ENCODE results near the gene NTM. TPM values are rescaled to one million over a fixed set of nuclear protein-coding genes. Genes with fewer than 3 reads are reported as not detected.

The NTM gene
- polyA plus RNA-seq, 1 donor from 2014 or later, result 39.4 TPM

GRCh38 chr11:131483453-131483852 is 113.0 kb downstream of the NTM start:
- H3F3A ChIP-seq (ENCODE audit: insufficient read depth, low read length, poor library complexity, severe bottlenecking), result no peaks in the 10 kb centered on the region
- TF ChIP-seq SMC3 (conservative IDR thresholded peaks at IDR 0.05; ENCODE audit: poor library complexity), result no peak
- TF ChIP-seq EP300 (conservative IDR thresholded peaks at IDR 0.05; ENCODE audit: poor library complexity, severe bottlenecking), result no peak
- TF ChIP-seq, protein P1, sequence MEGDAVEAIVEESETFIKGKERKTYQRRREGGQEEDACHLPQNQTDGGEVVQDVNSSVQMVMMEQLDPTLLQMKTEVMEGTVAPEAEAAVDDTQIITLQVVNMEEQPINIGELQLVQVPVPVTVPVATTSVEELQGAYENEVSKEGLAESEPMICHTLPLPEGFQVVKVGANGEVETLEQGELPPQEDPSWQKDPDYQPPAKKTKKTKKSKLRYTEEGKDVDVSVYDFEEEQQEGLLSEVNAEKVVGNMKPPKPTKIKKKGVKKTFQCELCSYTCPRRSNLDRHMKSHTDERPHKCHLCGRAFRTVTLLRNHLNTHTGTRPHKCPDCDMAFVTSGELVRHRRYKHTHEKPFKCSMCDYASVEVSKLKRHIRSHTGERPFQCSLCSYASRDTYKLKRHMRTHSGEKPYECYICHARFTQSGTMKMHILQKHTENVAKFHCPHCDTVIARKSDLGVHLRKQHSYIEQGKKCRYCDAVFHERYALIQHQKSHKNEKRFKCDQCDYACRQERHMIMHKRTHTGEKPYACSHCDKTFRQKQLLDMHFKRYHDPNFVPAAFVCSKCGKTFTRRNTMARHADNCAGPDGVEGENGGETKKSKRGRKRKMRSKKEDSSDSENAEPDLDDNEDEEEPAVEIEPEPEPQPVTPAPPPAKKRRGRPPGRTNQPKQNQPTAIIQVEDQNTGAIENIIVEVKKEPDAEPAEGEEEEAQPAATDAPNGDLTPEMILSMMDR (IDR thresholded peaks at IDR 0.05; ENCODE audit: poor library complexity, severe bottlenecking), result no peak
- no peak for TF ChIP-seq MXI1 (conservative IDR thresholded peaks at IDR 0.05; ENCODE audit: poor library complexity, severe bottlenecking)
- no peaks in the 10 kb centered on the region for H3K9me2 ChIP-seq (ENCODE audit: insufficient read depth, low read length)
- no peak overlapping the region for H3K4me2 ChIP-seq (ENCODE audit: low read length)
- H3K27me3 ChIP-seq (ENCODE audit: insufficient read depth, low read depth, low read length), result no peaks in the 10 kb centered on the region
- H3K36me3 ChIP-seq (ENCODE audit: insufficient read depth, low read length), result no peaks in the 10 kb centered on the region
- H3K27ac ChIP-seq (ENCODE audit: low read length), result no peak overlapping the region
- H3K9ac ChIP-seq (ENCODE audit: low read length), result no peak overlapping the region
- H3K79me2 ChIP-seq (replicated peaks; ENCODE audit: insufficient read depth, low read length), result no peaks in the 10 kb centered on the region
- H3K9me3 ChIP-seq (ENCODE audit: low read length), result no peaks in the 10 kb centered on the region
- no peak overlapping the region for H3K4me3 ChIP-seq (ENCODE audit: low read length)
- H4K20me1 ChIP-seq (ENCODE audit: insufficient read depth), result no peaks in the 10 kb centered on the region
- H2AFZ ChIP-seq (ENCODE audit: low read depth, low read length), result no peak overlapping the region

- no peaks in the 10 kb centered on the region for H3K9me3 ChIP-seq (ENCODE audit: low read length)
- H3K9ac ChIP-seq (ENCODE audit: low read length), result no peak overlapping the region
- H3K27me3 ChIP-seq (ENCODE audit: insufficient read depth, low read depth, low read length), result no peaks in the 10 kb centered on the region
- H3K27ac ChIP-seq (ENCODE audit: low read length), result no peak overlapping the region
- no peaks in the 10 kb centered on the region for H3K36me3 ChIP-seq (ENCODE audit: insufficient read depth, low read length)
- no peaks in the 10 kb centered on the region for H3F3A ChIP-seq (ENCODE audit: insufficient read depth, low read length, poor library complexity, severe bottlenecking)
- H3K9me2 ChIP-seq (ENCODE audit: insufficient read depth, low read length), result no peaks in the 10 kb centered on the region
- no peaks in the 10 kb centered on the region for H4K20me1 ChIP-seq (ENCODE audit: insufficient read depth)
- TF ChIP-seq REST (IDR thresholded peaks at IDR 0.05; ENCODE audit: borderline replicate concordance) (no peak), EZH2 (IDR thresholded peaks at IDR 0.05; ENCODE audit: borderline replicate concordance, insufficient read depth, low read length, poor library complexity, severe bottlenecking) (no peak), EP300 (conservative IDR thresholded peaks at IDR 0.05; ENCODE audit: poor library complexity, severe bottlenecking) (no peak), MXI1 (conservative IDR thresholded peaks at IDR 0.05; ENCODE audit: poor library complexity, severe bottlenecking) (no peak), POLR2AphosphoS5 (IDR thresholded peaks at IDR 0.05) (no peak)
- TF ChIP-seq, protein P1 (IDR thresholded peaks at IDR 0.05; ENCODE audit: poor library complexity, severe bottlenecking), result no peak
- no peak overlapping the region for H2AFZ ChIP-seq (ENCODE audit: low read depth, low read length)
- H3K79me2 ChIP-seq (replicated peaks; ENCODE audit: insufficient read depth, low read length), result no peaks in the 10 kb centered on the region
- no peak overlapping the region for H3K4me2 ChIP-seq (ENCODE audit: low read length)
- H3K4me3 ChIP-seq (ENCODE audit: low read length), result no peak overlapping the region
These were observed 113.5 kb downstream of the NTM start for GRCh38 chr11:131483877-131484276.

Measured in neural cell (in vitro differentiated cells).